GM12878 (cell line): Measurements from ENCODE around the gene AHNAK. TPM values are rescaled to one million over a fixed set of nuclear protein-coding genes. Genes with fewer than 3 reads are reported as not detected.

ENCODE experiments used
- ATAC-seq: fragments of 200-7000 bp; cut with Tn5 transposase; 3 replicates; pipeline ENCODE4 v1.9.1; 2020; ENCODE audit warnings: mild to moderate bottlenecking, moderate library complexity
- BruUV-seq: library from RNA; stranded (reverse); fragments of 400-500 nt; replicated peaks from 2 replicates; lab custom pipeline; 2021; lab: Mats Ljungman, UMichigan
- CTCF ChIA-PET: fragments of 300-600 bp; sonication (Branson Sonifier 250); formaldehyde crosslinking; extraction: SDS; loops from one replicate; lab custom pipeline; 2021; ENCODE audit warnings: inconsistent platforms; lab: Yijun Ruan, JAX
- POLR2A ChIA-PET: fragments of 350-600 bp; formaldehyde crosslinking; extraction: SDS; loops from one replicate; lab custom pipeline; 2021; ENCODE audit warnings: inconsistent platforms; lab: Charles Lee
- RAD21 ChIA-PET: fragments of 300-600 bp; sonication (Branson Sonifier 250); formaldehyde crosslinking; loops from one replicate; lab custom pipeline; 2023; ENCODE audit warnings: antibody characterized with exemption; ENCODE audit not compliant: unreplicated experiment; lab: Charles Lee
- SMC1A ChIA-PET: fragments of 300-600 bp; sonication (Branson Sonifier 250); formaldehyde crosslinking; loops from one replicate; lab custom pipeline; 2023; ENCODE audit not compliant: unreplicated experiment, uncharacterized antibody; lab: Charles Lee
- DNase-seq: peaks from one replicate; pipeline ENCODE4 v3.0.0-alpha.2; 2011; ENCODE audit warnings: low read depth, low spot score
- FAIRE-seq: peaks from 3 replicates; lab custom pipeline; 2011; peaks lifted over from hg19 to GRCh38; lab: Jason Lieb, UNC
- H2AFZ ChIP-seq: 2 replicates; pipeline ENCODE4 v1.6.0; 2011; ENCODE audit warnings: low read depth, low read length, control low read depth; ENCODE audit not compliant: control insufficient read depth
- H3K27ac ChIP-seq: 2 replicates; pipeline ENCODE4 v1.5.1; 2011; ENCODE audit warnings: control low read depth; ENCODE audit not compliant: control insufficient read depth, insufficient read depth
- H3K27me3 ChIP-seq, 2 experiments: replicated peaks in 1 of 2; 2 replicates each; pipeline versions ENCODE4 v1.6.0 to v1.6.1; 2011; ENCODE audit warnings: low read length in 1 of 2; ENCODE audit not compliant: control insufficient read depth in 2 of 2, insufficient read depth in 2 of 2
- H3K36me3 ChIP-seq, 2 experiments: 2 replicates each; pipeline ENCODE4 v1.5.1; 2011; ENCODE audit warnings: low read length in 1 of 2; ENCODE audit not compliant: control insufficient read depth in 2 of 2, insufficient read depth in 2 of 2
- H3K4me1 ChIP-seq: 2 replicates; pipeline ENCODE4 v1.6.1; 2011; ENCODE audit warnings: mild to moderate bottlenecking, low read length, moderate library complexity, mixed read lengths; ENCODE audit not compliant: control insufficient read depth, insufficient read depth
- H3K4me2 ChIP-seq: 2 replicates; pipeline ENCODE4 v1.6.0; 2011; ENCODE audit warnings: control low read depth; ENCODE audit not compliant: control insufficient read depth, insufficient read depth
- H3K4me3 ChIP-seq: fragments of 200-600 bp; sonication (generic); 2 replicates; pipeline ENCODE4 v1.5.1; 2016
- H3K79me2 ChIP-seq: 2 replicates; pipeline ENCODE4 v1.6.0; 2011; ENCODE audit warnings: low read length; ENCODE audit not compliant: control insufficient read depth, insufficient read depth
- H3K9ac ChIP-seq: 2 replicates; pipeline ENCODE4 v1.8.0; 2011; ENCODE audit warnings: low read length, control low read depth, mixed read lengths; ENCODE audit not compliant: control insufficient read depth, insufficient read depth
- H3K9me3 ChIP-seq: replicated peaks from 3 replicates; pipeline ENCODE4 v1.5.1; 2011; ENCODE audit warnings: mild to moderate bottlenecking, low read length; ENCODE audit not compliant: control insufficient read depth, insufficient read depth
- H4K20me1 ChIP-seq: 2 replicates; pipeline ENCODE4 v1.6.0; 2011; ENCODE audit not compliant: control insufficient read depth, insufficient read depth
- ATF3 ChIP-seq: IDR thresholded peaks from 2 replicates; pipeline ENCODE4 v1.6.1; 2011; ENCODE audit warnings: low read depth, mild to moderate bottlenecking, low read length, moderate library complexity, borderline replicate concordance; ENCODE audit errors: extremely low read depth
- ELK1 ChIP-seq: IDR thresholded peaks from 2 replicates; pipeline ENCODE4 v1.6.1; 2012; ENCODE audit warnings: low read depth, low read length, improper control_type of control experiment
- HDAC6 ChIP-seq: fragments of 200-600 bp; sonication (generic); IDR thresholded peaks from one replicate; pipeline ENCODE4 v1.8.0; 2017; ENCODE audit warnings: antibody characterized with exemption; ENCODE audit not compliant: unreplicated experiment
- IKZF1 ChIP-seq: fragments of 450-650 bp; conservative IDR thresholded peaks from 2 replicates; pipeline ENCODE4 v1.6.1; 2017; ENCODE audit warnings: antibody characterized with exemption, mild to moderate bottlenecking
- MAX ChIP-seq: IDR thresholded peaks from 2 replicates; pipeline ENCODE4 v1.6.1; 2012; ENCODE audit warnings: low read depth, low read length, improper control_type of control experiment
- NFIC ChIP-seq: IDR thresholded peaks from 2 replicates; pipeline ENCODE4 v1.6.1; 2012; ENCODE audit warnings: low read depth, mild to moderate bottlenecking, inconsistent platforms, low read length, moderate library complexity
- TCF7 ChIP-seq: IDR thresholded peaks from 2 replicates; pipeline ENCODE4 v1.6.1; 2014; ENCODE audit warnings: antibody characterized with exemption, borderline replicate concordance
- WRNIP1 ChIP-seq: IDR thresholded peaks from 2 replicates; pipeline ENCODE4 v1.6.1; 2011; ENCODE audit warnings: low read depth, low read length, improper control_type of control experiment, borderline replicate concordance
- ZBTB4 ChIP-seq: fragments of 450-650 bp; formaldehyde crosslinking; IDR thresholded peaks from 2 replicates; pipeline ENCODE4 v1.4.0; 2022; ENCODE audit warnings: mild to moderate bottlenecking, moderate library complexity
- WGBS: methylation state at CpG from one replicate; pipeline ENCODE4 v1.1.6; 2016; ENCODE audit warnings: low lambda C conversion rate; ENCODE audit not compliant: insufficient replicate concordance, insufficient coverage; ENCODE audit errors: missing lambda C conversion rate; 5-methylcytosine and 5-hydroxymethylcytosine counted together
- in situ Hi-C: fragments of 300-500 bp; cut with MboI; formaldehyde crosslinking; loops from 9 replicates; pipeline ENCODE4 v1.14.3; 2018; ENCODE audit warnings: mixed read lengths
- intact Hi-C: fragments of 100-400 bp; cut with micrococcal nuclease; formaldehyde crosslinking; loops from one replicate; pipeline ENCODE4 v1.14.2; 2022; ENCODE audit not compliant: unreplicated experiment
- polyA plus RNA-seq, 11 experiments: library from polyadenylated mRNA; depleted of rRNA in 4 of 11; unstranded in 6 of 11; stranded (reverse) in 5 of 11; fragments of >200 nt; fragmentation: Nextera tagmentation in 4 of 11; fragmentation: Illumina TruSeq in 1 of 11; extraction: Ambion mirVana in 4 of 11; extraction: Trizol in 1 of 11; gene quantifications; 1 replicate in 1 of 11; 2 replicates in 10 of 11; pipeline versions ENCODE4 v1.2.1 to v1.2.3, GENCODE V29; 2011 to 2016; ENCODE audit warnings: inconsistent platforms in 2 of 11, missing spikeins in 2 of 11, low read depth in 1 of 11
- total RNA-seq, 4 experiments: library from RNA; depleted of rRNA in 3 of 4; stranded (reverse); fragments of >200 nt in 3 of 4; fragmentation: Illumina TruSeq in 1 of 4; extraction: Trizol in 1 of 4; gene quantifications; 2 replicates each; pipeline versions ENCODE4 v1.2.1 to v1.2.3, GENCODE V29; 2013 to 2021

Gene AHNAK
- total and polyA plus RNA-seq, 10 of the 15 experiments (the other 5 are each of a cell fraction or from before 2014, with no cell fraction given): 0.76 to 90.3 (median 19.4) TPM

DNA sequence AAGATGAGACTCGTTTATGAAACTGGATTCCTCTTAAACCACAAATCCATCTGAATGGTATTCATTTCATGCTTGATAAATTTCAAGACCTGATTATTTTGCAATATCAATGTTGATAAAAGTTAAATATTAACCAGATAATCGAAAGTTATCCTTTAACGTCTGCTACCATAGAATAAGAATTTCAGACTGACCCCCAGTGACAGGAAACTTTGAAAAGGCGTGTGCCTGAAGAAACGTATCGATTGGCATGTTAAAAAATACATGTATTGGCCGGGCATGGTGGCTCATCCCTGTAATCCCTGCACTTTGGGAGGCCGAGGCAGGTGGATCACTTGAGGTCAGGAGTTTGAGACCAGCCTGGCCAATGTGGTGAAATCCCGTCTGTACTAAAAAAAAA is 113.9 kb downstream of the AHNAK start:
- in situ Hi-C loops (no loop called here), intact Hi-C loops (no loop called here)
- no peaks in the 10 kb centered on the region for H4K20me1 ChIP-seq
- no peak for DNase-seq
- H2AFZ ChIP-seq: no peak overlapping the region
- no peaks in the 10 kb centered on the region for H3K27me3 ChIP-seq
- no peak for FAIRE-seq
- RAD21 ChIA-PET: interaction anchor here (0.8 kb wide), 1 partner anchor 8 kb away, joined by 4 read pairs; no protein-coding TSS in a partner anchor
- H3K4me3 ChIP-seq: no peak overlapping the region
- WGBS: 40% methylated on average over 9 of the region's 9 CpGs
- H3K4me2 ChIP-seq: no peak overlapping the region
- TF ChIP-seq TCF7: no peak
- TF ChIP-seq, all 136 proteins: peak for 0
- Histone ChIP-seq H3K79me2 (no peaks in the 10 kb centered on the region), H3K27ac (no peak overlapping the region), H3K4me1 (peaks cover 4% of the 10 kb centered on the region), H3K9ac (no peak overlapping the region), H3K9me3 (no peaks in the 10 kb centered on the region), H3K36me3 (no peaks in the 10 kb centered on the region)
- ChIA-PET POLR2A (interaction anchor here (0.7 kb wide), 1 partner anchor 834 kb away, joined by 7 read pairs; no protein-coding TSS in a partner anchor), CTCF (interaction anchor here (1.0 kb wide), 1 partner anchor 8 kb away, joined by 8 read pairs; no protein-coding TSS in a partner anchor), SMC1A (no interaction called here)
- no TSS peak for BruUV-seq
- ATAC-seq: no peak

DNA sequence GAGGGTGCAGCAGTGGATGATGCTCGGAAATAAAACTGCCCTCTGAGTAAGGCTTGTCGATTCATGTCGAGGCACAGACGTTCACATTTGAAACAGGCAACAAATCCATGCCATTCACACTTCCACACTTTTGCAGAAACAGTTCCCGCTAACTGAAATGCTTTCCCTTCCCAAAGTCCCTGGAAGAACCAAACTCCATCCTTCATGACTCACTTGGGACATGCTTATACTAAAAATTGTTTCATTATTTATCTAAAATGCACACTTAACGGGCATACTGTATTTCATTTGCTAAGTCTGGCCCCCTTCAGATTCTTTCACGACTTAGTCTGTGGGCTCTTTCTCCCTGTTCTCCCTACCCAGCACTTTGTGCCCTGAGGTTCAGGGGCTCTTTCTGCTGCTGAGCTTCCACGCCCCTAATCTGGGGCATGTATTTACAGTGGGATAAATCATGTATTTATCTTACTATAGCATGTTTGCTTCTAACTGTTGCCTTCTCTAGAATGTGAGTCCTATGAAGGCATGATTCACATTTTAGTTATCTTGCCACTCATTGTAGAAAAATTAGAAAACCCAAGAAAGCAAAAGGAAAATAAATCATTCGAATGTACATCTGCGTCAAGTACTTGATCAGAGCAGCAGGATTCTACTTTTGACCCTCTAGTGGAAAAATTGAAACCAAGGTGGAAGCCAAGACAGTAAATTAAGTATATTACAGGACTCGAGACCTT is 115.3 kb downstream of the AHNAK start:
- intact Hi-C loops: no loop called here
- CTCF ChIA-PET: interaction anchor here (0.5 kb wide), 1 partner anchor 58 kb away, joined by 3 read pairs; no protein-coding TSS in a partner anchor
- POLR2A ChIA-PET: no interaction called here
- TF ChIP-seq WRNIP1 (no peak), ZBTB4 (CRISPR knock-in tag) (no peak), MAX (no peak), NFIC (no peak), ELK1 (no peak), HDAC6 (no peak), ATF3 (no peak), IKZF1 (no peak)

More for the DNA sequence above, 115.3 kb downstream of the AHNAK start:
- no peak for FAIRE-seq
- in situ Hi-C loops: no loop called here
- Histone ChIP-seq H3K9ac (no peak overlapping the region), H3K27ac (no peak overlapping the region), H2AFZ (no peak overlapping the region), H3K9me3 (no peaks in the 10 kb centered on the region), H4K20me1 (no peaks in the 10 kb centered on the region), H3K4me1 (peaks cover 7% of the 10 kb centered on the region), H3K79me2 (no peaks in the 10 kb centered on the region), H3K36me3 (no peaks in the 10 kb centered on the region), H3K27me3 (no peaks in the 10 kb centered on the region), H3K4me2 (no peak overlapping the region), H3K4me3 (no peak overlapping the region)
- ATAC-seq: no peak
- DNase-seq: no peak
- SMC1A ChIA-PET: no interaction called here
- RAD21 ChIA-PET: interaction anchor here (5.5 kb wide), 1 partner anchor 112 kb away, joined by 41 read pairs; no protein-coding TSS in a partner anchor
- BruUV-seq: no TSS peak
- WGBS: 48% methylated on average over 11 of the region's 11 CpGs
